ENCODE data around the gene CD274. TPM values are rescaled to one million over a fixed set of nuclear protein-coding genes. Genes with fewer than 3 reads are reported as not detected.

The CD274 gene
- total RNA-seq, 1 experiment from 2014 or later, result 2.5 TPM

DNA sequence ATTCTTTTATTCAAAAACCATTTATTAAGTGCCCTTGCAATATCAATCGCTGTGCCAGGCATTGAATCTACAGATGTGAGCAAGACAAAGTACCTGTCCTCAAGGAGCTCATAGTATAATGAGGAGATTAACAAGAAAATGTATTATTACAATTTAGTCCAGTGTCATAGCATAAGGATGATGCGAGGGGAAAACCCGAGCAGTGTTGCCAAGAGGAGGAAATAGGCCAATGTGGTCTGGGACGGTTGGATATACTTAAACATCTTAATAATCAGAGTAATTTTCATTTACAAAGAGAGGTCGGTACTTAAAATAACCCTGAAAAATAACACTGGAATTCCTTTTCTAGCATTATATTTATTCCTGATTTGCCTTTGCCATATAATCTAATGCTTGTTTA is 18.5 kb downstream of the CD274 start:
- Histone ChIP-seq H3K9me3 (ENCODE audit: control insufficient read depth in 1 of 2, insufficient read depth in 1 of 2, low read depth in 1 of 2, low read length in 2 of 2) (no peaks in the 10 kb centered on the region), H3K27me3 (ENCODE audit: insufficient read depth, low read length) (no peaks in the 10 kb centered on the region), H3K4me3 (replicated peaks in 1 of 2; ENCODE audit: low read depth in 1 of 2, low read length in 2 of 2) (no peak overlapping the region), H3K4me1 (ENCODE audit: control insufficient read depth in 1 of 2, insufficient read depth in 2 of 2, low read length in 2 of 2) (no peaks in the 10 kb centered on the region), H2AFZ (ENCODE audit: low read depth, low read length, poor library complexity, severe bottlenecking) (no peak overlapping the region), H3K27ac (ENCODE audit: low read depth, low read length) (no peak overlapping the region), H3K36me3 (ENCODE audit: control insufficient read depth in 1 of 2, insufficient read depth in 2 of 2, low read length in 2 of 2) (no peaks in the 10 kb centered on the region), H3K79me2 (ENCODE audit: insufficient read depth, low read length) (no peaks in the 10 kb centered on the region), H3K9ac (ENCODE audit: low read length) (no peak overlapping the region), H4K20me1 (ENCODE audit: insufficient read depth) (no peaks in the 10 kb centered on the region), H3K4me2 (ENCODE audit: low read length) (no peak overlapping the region), H3K9me2 (ENCODE audit: insufficient read depth) (no peaks in the 10 kb centered on the region)
- intact Hi-C loops (cut with micrococcal nuclease), result no loop called here
- RAD21 ChIA-PET (ENCODE audit: low non-redundant PET in 1 of 2, low total read pairs in 2 of 2, uncharacterized antibody in 2 of 2, unreplicated experiment in 2 of 2), result no interaction called here
- DNase-seq (ENCODE audit: low read depth, low spot score), result no peak
- TF ChIP-seq EZH2 (IDR thresholded peaks at IDR 0.05), result no peak
- TF ChIP-seq ZNF274 (IDR thresholded peaks at IDR 0.05; ENCODE audit: low read depth, low read length), result no peak
- no peak for TF ChIP-seq ZFX (IDR thresholded peaks at IDR 0.05)
- no peak for TF ChIP-seq POLR2A (IDR thresholded peaks at IDR 0.05; ENCODE audit: borderline replicate concordance, extremely low read depth, insufficient read depth, insufficient read length)
- TF ChIP-seq FOSL1 (IDR thresholded peaks at IDR 0.05; ENCODE audit: low read depth), result no peak
- TF ChIP-seq, protein P1, sequence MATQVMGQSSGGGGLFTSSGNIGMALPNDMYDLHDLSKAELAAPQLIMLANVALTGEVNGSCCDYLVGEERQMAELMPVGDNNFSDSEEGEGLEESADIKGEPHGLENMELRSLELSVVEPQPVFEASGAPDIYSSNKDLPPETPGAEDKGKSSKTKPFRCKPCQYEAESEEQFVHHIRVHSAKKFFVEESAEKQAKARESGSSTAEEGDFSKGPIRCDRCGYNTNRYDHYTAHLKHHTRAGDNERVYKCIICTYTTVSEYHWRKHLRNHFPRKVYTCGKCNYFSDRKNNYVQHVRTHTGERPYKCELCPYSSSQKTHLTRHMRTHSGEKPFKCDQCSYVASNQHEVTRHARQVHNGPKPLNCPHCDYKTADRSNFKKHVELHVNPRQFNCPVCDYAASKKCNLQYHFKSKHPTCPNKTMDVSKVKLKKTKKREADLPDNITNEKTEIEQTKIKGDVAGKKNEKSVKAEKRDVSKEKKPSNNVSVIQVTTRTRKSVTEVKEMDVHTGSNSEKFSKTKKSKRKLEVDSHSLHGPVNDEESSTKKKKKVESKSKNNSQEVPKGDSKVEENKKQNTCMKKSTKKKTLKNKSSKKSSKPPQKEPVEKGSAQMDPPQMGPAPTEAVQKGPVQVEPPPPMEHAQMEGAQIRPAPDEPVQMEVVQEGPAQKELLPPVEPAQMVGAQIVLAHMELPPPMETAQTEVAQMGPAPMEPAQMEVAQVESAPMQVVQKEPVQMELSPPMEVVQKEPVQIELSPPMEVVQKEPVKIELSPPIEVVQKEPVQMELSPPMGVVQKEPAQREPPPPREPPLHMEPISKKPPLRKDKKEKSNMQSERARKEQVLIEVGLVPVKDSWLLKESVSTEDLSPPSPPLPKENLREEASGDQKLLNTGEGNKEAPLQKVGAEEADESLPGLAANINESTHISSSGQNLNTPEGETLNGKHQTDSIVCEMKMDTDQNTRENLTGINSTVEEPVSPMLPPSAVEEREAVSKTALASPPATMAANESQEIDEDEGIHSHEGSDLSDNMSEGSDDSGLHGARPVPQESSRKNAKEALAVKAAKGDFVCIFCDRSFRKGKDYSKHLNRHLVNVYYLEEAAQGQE (IDR thresholded peaks at IDR 0.05; ENCODE audit: low read depth), result no peak
- no peak for TF ChIP-seq TCF7L2 (IDR thresholded peaks at IDR 0.05; ENCODE audit: borderline replicate concordance, extremely low read depth, insufficient read depth, insufficient read length)
- TF ChIP-seq SIN3A (IDR thresholded peaks at IDR 0.05; ENCODE audit: low read depth), result no peak
- TF ChIP-seq, protein P2, sequence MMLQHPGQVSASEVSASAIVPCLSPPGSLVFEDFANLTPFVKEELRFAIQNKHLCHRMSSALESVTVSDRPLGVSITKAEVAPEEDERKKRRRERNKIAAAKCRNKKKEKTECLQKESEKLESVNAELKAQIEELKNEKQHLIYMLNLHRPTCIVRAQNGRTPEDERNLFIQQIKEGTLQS (IDR thresholded peaks at IDR 0.05), result no peak
- no peak for TF ChIP-seq POLR2AphosphoS5 (IDR thresholded peaks at IDR 0.05; ENCODE audit: low read depth, low read length)
- TF ChIP-seq EGR1 (IDR thresholded peaks at IDR 0.05; ENCODE audit: low read depth), result no peak
- TF ChIP-seq YY1 (IDR thresholded peaks at IDR 0.05; ENCODE audit: extremely low read depth, insufficient replicate concordance, low read depth, low read length), result no peak
- TF ChIP-seq RAD21 (IDR thresholded peaks at IDR 0.05; ENCODE audit: low read depth), result no peak
- no peak for TF ChIP-seq CBX3 (IDR thresholded peaks at IDR 0.05; ENCODE audit: low read depth)
- CTCF ChIA-PET, result no interaction called here
- BruUV-seq (replicated peaks), result no TSS peak
- ATAC-seq, result no peak
- POLR2A ChIA-PET, result no interaction called here
